Astrocyte of the spinal cord (primary cell): Measurements from ENCODE around the gene RUVBL2.

Experiments
- DNase-seq: peaks from one replicate; pipeline ENCODE4 v3.0.0; 2011; ENCODE audit warnings: low read depth, low spot score
- H3K4me3 ChIP-seq: 2 replicates; pipeline ENCODE4 v1.5.1; 2011; ENCODE audit warnings: low read depth, mild to moderate bottlenecking, low read length, moderate library complexity
- in situ Hi-C: cut with HindIII; loops from 2 replicates; pipeline ENCODE4 v1.10.0; 2017; ENCODE audit warnings: low sequenced_read_pairs
- TF ChIP-seq, protein P1 (sequence below): IDR thresholded peaks from 2 replicates; pipeline ENCODE4 v1.5.1; 2012; ENCODE audit warnings: low read depth, mild to moderate bottlenecking, low read length, inconsistent platforms

The RUVBL2 gene

DNA sequence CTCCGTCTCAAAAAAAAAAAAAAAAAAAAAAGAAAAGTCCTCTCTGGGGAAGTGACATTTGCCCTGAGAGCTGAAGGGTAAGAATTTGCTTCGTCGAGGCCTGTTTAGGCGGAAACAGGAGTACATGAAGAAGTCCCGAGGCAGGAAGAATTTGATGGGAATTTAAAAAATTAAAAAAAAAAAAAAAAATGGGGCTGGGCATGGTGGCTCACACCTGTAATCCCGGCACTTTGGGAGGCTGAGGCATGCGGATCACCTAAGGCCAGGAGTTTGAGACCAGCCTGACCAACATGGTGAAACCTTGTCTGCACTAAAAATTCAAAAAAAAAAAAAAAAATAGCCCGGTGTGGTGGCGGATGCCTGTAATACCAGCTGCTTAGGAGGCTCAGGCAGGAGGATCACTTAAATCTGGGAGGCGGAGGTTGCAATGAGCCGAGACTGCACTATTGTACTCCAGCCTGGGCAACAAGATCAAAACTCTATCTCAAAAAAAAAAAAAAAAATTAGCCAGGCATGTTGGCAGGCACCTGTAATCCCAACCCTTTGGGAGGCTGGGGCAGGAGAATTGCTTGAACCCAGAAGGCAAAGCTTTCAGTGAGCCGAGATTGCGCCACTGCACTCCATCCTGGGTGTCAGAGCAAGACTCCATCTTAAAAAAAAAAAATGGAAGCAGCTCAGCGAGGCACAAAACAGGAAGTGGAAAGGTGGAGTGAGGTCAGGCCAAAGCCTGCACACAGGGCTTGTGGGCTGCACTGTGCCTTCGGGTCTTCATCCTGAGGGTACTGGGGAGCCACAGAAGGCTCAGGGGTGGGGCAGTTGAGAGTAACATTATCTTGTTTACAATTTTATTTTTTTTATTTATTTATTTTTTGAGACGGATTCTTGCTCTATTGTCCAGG, 34.1 kb upstream of the RUVBL2 start:
- in situ Hi-C loops = no loop called here
- no peak overlapping the region for H3K4me3 ChIP-seq
- TF ChIP-seq, protein P1, sequence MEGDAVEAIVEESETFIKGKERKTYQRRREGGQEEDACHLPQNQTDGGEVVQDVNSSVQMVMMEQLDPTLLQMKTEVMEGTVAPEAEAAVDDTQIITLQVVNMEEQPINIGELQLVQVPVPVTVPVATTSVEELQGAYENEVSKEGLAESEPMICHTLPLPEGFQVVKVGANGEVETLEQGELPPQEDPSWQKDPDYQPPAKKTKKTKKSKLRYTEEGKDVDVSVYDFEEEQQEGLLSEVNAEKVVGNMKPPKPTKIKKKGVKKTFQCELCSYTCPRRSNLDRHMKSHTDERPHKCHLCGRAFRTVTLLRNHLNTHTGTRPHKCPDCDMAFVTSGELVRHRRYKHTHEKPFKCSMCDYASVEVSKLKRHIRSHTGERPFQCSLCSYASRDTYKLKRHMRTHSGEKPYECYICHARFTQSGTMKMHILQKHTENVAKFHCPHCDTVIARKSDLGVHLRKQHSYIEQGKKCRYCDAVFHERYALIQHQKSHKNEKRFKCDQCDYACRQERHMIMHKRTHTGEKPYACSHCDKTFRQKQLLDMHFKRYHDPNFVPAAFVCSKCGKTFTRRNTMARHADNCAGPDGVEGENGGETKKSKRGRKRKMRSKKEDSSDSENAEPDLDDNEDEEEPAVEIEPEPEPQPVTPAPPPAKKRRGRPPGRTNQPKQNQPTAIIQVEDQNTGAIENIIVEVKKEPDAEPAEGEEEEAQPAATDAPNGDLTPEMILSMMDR = no peak
- DNase-seq = no peak

DNA sequence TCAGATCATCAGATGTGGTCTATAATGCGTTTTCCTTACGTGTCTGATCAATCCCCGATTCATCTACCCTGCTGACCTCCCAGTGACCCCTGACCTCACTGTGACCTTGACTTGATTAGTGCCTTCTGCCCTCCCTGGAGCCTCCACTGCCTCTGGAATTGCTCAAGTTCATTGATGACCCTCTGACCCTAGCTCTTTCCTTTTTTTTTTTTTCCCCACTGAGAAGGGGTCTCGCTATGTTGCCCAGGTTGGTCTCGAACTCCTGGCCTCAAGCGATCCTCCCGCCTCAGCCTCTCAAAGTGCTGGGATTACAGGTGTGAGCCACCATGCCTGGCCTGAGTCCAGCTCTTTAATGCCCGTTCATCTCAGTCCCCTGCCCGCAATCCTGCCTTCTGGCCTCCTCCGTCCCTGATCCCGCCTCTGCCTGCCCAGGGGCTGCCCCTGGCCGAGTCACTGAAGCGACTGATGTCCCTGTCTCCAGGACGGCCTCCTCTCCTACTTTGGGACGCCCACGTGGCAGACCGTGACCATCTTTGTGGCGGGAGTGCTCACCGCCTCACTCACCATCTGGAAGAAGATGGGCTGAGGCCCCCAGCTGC, 32.5 kb upstream of the RUVBL2 start:
- TF ChIP-seq, protein P1 = no peak
- H3K4me3 ChIP-seq = no peak overlapping the region
- DNase-seq = no peak
- in situ Hi-C loops = no loop called here

DNA sequence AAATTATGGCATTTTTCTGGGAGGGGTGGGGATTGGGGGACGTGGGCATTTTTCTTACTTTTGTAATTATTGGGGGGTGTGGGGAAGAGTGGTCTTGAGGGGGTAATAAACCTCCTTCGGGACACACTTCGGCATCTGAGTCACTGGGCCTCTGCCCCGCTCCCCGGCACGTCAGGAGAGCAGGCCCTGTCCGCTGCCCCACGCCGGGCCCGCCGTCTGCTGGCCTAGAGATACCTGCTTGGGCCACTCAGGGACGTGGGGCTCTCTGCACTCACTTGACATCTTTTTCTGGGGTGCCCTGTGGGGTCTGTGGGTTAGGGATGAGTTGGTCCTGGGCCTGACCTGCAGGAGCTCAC, 32.0 kb upstream of the RUVBL2 start:
- DNase-seq = no peak
- H3K4me3 ChIP-seq = no peak overlapping the region
- in situ Hi-C loops = no loop called here
- TF ChIP-seq, protein P1 = no peak

DNA sequence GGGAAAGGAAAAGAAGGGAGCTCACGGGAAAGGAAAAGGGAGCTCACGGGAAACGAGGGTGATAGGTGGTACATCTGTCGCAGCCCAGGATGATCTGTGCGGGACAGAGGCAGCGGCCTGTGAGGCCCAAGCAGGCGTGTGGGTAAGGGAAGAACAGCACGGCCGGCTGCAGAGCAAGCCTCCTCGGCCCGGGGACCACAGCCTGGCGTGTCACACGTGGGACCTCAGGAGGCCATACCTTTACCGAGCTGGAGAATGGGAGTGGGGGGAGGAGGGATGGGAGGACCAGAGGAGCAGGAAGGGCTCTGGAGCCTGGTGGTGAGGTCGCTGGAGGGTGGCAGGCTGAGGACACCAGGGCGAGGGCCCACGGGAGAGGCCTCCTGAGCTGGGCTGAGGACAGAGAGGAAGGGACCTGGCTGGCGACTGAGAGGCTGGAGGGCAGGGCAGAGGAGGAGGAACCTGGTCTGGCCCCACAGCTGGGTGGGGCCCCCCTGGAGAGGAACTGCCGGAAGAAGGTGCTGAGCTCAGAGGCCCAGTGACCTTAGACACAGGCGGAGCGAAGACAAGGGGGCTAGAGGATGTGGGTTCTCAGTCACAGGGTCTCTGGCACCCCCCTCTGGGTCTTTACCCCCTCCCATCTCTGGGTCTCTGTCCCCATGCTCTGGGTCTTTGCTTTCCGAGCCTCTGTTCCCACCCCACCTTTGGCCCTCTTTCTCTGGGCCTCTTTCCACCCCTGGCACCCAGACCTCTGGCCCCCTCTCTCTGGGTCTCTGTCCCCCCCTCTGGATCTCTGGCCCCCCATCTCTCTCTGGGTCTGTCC, 31.4 kb upstream of the RUVBL2 start:
- DNase-seq = no peak
- TF ChIP-seq, protein P1 = no peak
- H3K4me3 ChIP-seq = no peak overlapping the region
- in situ Hi-C loops = no loop called here

DNA sequence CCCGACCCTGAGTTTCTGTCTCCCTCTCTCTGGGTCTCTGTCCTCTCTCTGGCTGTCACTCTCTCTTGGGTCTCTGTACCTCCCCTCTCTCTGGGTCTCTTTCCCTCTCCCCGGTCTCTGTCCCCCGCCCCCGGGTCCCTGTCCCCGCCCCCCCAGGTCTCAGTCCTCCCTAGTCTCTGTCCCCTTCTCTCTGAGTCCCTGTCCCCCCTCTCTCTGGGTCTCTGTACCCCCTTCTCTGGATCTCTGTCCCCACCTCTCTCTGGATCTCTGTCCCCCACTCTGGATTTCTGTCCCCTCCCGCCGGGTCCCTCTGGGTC, 30.9 kb upstream of the RUVBL2 start:
- H3K4me3 ChIP-seq = no peak overlapping the region
- TF ChIP-seq, protein P1 = no peak
- DNase-seq = no peak
- in situ Hi-C loops = no loop called here

DNA sequence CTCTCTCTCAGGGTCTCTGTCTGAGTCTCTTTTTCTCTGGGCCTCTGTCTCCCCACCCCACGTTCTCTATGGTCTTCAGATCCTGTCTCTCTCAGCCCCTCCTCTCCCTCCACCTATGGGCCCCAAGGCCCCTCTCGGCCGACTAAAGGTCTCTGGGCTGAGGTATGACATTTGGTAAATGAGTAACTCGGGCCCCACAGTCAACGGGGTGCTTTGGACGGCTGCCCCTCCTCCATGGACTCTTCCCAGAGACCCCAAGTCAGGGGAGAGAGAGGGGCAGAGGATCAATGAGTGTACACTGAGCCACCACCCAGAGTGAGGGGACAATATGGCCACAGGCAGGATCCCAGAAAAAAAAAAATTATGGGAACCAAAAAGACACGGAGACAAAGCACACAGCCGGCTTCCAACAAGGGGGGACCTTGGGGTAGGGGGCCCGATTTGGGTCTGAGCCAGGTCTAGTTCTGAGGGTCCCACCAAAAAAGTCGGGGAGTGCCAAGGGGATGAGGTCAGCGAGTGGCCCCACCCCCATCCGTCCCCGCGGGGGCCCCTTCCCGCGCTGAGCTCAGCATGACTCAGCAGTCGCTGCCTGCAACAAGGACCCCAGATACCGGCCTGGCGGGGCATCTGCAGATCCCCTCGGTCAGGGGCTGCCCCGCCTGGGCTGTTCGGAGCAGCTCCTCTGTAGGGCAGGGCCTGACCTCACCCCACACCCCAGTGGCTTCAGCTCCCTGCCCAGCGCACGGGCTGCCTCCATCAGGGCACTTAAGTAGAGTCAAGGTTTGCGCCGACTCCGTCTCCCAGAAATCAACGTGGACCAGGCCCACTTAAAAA, 30.1 kb upstream of the RUVBL2 start:
- peak; percentile 65 for DNase-seq
- in situ Hi-C loops = no loop called here
- no peak overlapping the region for H3K4me3 ChIP-seq
- TF ChIP-seq, protein P1 = no peak
